AG09319 (cell line): ENCODE results near the gene ANKRD44.
"Not testable (repeated sequence)": the region's sequence is repeated elsewhere in the genome, so short reads cannot be mapped to it uniquely, and the experiment has no call there.

Experiments used
- DNase-seq: peaks from one replicate; pipeline ENCODE4 v3.0.0-alpha.2; 2010; ENCODE audit warnings: low read depth; ENCODE audit errors: extremely low read depth
- CTCF ChIP-seq: IDR thresholded peaks from 2 replicates; pipeline ENCODE4 v1.5.1; 2011; ENCODE audit warnings: low read depth, mild to moderate bottlenecking, inconsistent platforms, low read length, moderate library complexity

The ANKRD44 gene

GRCh38 chr2:197349699-197350098 lies 39.1 kb upstream of the ANKRD44 start:
- no peak for TF ChIP-seq CTCF
- no peak for DNase-seq

- no peak for TF ChIP-seq CTCF
- DNase-seq = no peak
These were observed 38.3 kb upstream of the ANKRD44 start for GRCh38 chr2:197348721-197349360.

GRCh38 chr2:197345846-197346370 lies 35.3 kb upstream of the ANKRD44 start:
- no peak for DNase-seq
- no peak for TF ChIP-seq CTCF

- not testable (repeated sequence) for DNase-seq
These were observed 33.4 kb upstream of the ANKRD44 start for GRCh38 chr2:197343968-197344367.

GRCh38 chr2:197340591-197340990 lies 30.0 kb upstream of the ANKRD44 start:
- DNase-seq = no peak
- TF ChIP-seq CTCF = no peak

- DNase-seq = no peak
- TF ChIP-seq CTCF = no peak
These were observed 29.1 kb upstream of the ANKRD44 start for GRCh38 chr2:197339496-197340220.

GRCh38 chr2:197339016-197339415 lies 28.4 kb upstream of the ANKRD44 start:
- no peak for TF ChIP-seq CTCF
- no peak for DNase-seq
